Measurements from ENCODE around the gene KANSL1. TPM values are rescaled to one million over a fixed set of nuclear protein-coding genes. Genes with fewer than 3 reads are reported as not detected.

Gene KANSL1
- total and polyA plus RNA-seq, 12 donors, result 23.2 to 81.2 (median 58.0) TPM

GRCh38 chr17:46170639-46171429 lies 22.4 kb downstream of the KANSL1 start:
- no peak overlapping the region for H3K4me3 ChIP-seq
- H3K27me3 ChIP-seq, result no peaks in the 10 kb centered on the region
- no peaks in the 10 kb centered on the region for H3K9me3 ChIP-seq (replicated peaks in 1 of 3)
- peaks cover 10 to 63% of the 10 kb centered on the region in 2 donors for H3K4me1 ChIP-seq (replicated peaks in 1 of 2)
- DNase-seq, result no peak
- intact Hi-C loops (cut with DNase I), result no loop called here
- no peak for TF ChIP-seq POLR2A (IDR thresholded peaks at IDR 0.05)
- no peak overlapping the region for H3K27ac ChIP-seq
- peaks cover 0 to 16% of the 10 kb centered on the region in 2 donors for H3K36me3 ChIP-seq (replicated peaks in 1 of 2)
- WGBS, 4 donors, result 93 to 95% (median 94%) methylated on average over 11 of the region's 11 CpGs

DNA sequence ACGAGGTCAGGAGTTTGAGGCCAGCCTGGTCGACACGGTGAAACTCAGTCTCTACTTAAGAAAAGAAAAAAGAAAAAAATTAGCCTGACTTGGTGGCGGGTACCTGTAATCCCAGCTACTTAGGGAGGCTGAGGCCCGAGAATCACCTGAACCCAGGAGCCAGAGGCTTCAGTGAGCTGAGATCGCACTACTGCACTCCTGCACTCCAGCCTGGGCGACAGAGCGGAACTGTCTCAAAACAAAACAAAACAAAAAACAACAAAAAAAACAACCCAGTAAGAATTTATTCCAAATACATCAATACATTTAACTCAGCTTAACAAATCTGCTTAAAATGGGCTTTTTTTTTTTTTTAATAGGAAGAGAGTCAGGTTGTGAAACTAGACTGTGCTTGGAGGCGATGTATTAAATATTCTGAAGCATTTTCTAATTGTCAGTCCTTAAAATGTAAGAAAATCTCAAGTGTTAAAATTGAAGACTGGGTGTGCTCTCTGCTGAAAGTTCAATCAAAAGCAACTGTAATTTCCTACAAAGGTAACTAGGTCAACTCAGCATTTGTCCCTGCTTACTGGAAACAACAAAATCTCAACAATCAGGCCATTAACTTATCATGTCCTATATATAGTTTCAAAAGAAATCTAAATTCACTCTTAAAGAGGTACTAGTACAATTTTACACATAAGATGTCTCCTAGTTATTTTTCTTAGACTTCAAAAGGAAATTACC lies 23.2 kb downstream of the KANSL1 start:
- peaks cover 10 to 59% of the 10 kb centered on the region in 2 donors for H3K4me1 ChIP-seq (replicated peaks in 1 of 2)

GRCh38 chr17:46167826-46168569 lies 25.2 kb downstream of the KANSL1 start:
- H3K27ac ChIP-seq, result no peak overlapping the region
- H3K27me3 ChIP-seq, result no peaks in the 10 kb centered on the region
- TF ChIP-seq, protein P1, sequence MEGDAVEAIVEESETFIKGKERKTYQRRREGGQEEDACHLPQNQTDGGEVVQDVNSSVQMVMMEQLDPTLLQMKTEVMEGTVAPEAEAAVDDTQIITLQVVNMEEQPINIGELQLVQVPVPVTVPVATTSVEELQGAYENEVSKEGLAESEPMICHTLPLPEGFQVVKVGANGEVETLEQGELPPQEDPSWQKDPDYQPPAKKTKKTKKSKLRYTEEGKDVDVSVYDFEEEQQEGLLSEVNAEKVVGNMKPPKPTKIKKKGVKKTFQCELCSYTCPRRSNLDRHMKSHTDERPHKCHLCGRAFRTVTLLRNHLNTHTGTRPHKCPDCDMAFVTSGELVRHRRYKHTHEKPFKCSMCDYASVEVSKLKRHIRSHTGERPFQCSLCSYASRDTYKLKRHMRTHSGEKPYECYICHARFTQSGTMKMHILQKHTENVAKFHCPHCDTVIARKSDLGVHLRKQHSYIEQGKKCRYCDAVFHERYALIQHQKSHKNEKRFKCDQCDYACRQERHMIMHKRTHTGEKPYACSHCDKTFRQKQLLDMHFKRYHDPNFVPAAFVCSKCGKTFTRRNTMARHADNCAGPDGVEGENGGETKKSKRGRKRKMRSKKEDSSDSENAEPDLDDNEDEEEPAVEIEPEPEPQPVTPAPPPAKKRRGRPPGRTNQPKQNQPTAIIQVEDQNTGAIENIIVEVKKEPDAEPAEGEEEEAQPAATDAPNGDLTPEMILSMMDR (IDR thresholded peaks at IDR 0.05), result no peak
- no peak for TF ChIP-seq POLR2A (IDR thresholded peaks at IDR 0.05)
- intact Hi-C loops (cut with DNase I), result no loop called here
- peaks cover 15 to 66% of the 10 kb centered on the region in 2 donors for H3K4me1 ChIP-seq (replicated peaks in 1 of 2)
- WGBS, 4 donors, result 93 to 96% (median 95%) methylated on average over 14 of the region's 14 CpGs
- peaks cover 0 to 16% of the 10 kb centered on the region in 2 donors for H3K36me3 ChIP-seq (replicated peaks in 1 of 2)
- H3K9me3 ChIP-seq (replicated peaks in 1 of 3), result no peaks in the 10 kb centered on the region
- no peak for DNase-seq
- H3K4me3 ChIP-seq, result no peak overlapping the region

More for the DNA sequence above, 23.2 kb downstream of the KANSL1 start:
- intact Hi-C loops (cut with DNase I), result no loop called here
- Histone ChIP-seq H3K27ac (no peak overlapping the region), H3K36me3 (replicated peaks in 1 of 2) (peaks cover 0 to 16% of the 10 kb centered on the region in 2 donors), H3K4me3 (no peak overlapping the region), H3K9me3 (replicated peaks in 1 of 3) (no peaks in the 10 kb centered on the region), H3K27me3 (no peaks in the 10 kb centered on the region)
- no peak for DNase-seq
- TF ChIP-seq POLR2A (IDR thresholded peaks at IDR 0.05), result no peak
- WGBS, 4 donors, result 92 to 95% (median 95%) methylated on average over 9 of the region's 9 CpGs

DNA sequence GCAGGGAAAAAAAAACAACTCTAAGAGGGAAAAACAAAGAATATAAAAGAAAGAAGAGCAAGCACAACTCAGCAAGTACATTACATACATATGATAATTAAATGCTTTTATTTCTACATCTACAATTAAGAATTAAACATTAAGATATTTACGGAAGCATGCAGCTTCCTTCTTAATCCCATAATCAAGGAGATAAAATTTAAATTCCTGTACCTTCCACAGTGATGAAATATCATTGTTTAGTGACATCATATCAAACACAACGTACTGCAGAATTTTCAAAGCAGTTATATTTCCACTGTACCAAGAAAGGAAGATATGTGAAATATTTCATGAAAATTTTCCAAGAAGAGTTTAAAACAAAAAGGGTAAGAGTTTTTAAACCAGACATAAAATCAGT lies 26.0 kb downstream of the KANSL1 start:
- 54 to 73% (median 61%) methylated on average over 2 of the region's 2 CpGs for WGBS, 4 donors
- Histone ChIP-seq H3K27me3 (no peaks in the 10 kb centered on the region), H3K27ac (peak overlapping the region in 1 of 5 donors; percentile 6), H3K4me3 (no peak overlapping the region), H3K4me1 (replicated peaks in 1 of 2) (peaks cover 17 to 66% of the 10 kb centered on the region in 2 donors), H3K9me3 (replicated peaks in 1 of 3) (no peaks in the 10 kb centered on the region), H3K36me3 (replicated peaks in 1 of 2) (peaks cover 0 to 16% of the 10 kb centered on the region in 2 donors)
- no peak for TF ChIP-seq POLR2A (IDR thresholded peaks at IDR 0.05)
- TF ChIP-seq, protein P1 (IDR thresholded peaks at IDR 0.05), result no peak
- intact Hi-C loops (cut with DNase I), result no loop called here
- DNase-seq, result no peak
